ENCODE results near the gene ADARB2.

DNA sequence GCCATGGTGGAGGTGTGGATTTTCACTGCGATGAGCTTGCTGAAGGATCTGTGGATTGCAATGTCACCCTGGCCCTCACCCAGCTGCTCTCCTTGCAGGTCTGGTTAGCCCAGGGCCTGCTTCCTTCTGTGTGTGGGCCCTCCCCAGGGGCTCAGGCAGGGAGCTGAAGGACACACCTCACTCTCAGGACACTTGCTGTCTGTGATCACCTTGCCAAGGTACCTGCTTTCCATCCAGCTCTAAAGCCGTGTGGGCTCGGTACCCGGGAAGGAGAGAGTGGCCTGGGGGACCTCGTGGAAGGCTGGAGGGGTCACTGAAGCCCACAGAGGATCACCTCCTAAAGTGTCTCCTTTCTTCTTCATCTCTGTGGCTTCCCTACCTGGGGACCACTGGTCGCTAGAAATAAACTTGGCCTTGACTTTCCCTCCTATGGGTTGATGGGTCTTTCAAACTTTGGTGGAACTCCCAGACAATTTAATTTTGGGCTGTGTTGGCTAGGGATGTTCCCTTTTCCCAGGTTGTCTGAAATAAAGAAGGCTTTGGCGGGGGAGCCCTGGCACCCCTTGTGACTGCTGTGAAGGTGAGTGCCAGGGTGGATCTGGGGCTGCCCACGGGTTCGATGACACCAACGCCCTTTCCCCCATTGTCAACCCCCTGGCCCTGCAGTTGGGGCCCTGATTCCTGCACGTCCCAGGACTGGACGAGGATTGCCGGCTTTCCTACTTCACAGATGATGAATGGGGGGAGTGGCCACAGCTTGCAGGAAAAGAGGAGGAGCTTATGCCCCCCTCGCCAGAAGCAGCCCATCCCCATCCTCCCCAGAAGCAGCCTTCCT is 331.0 kb downstream of the ADARB2 start:
- TF ChIP-seq, protein P1, sequence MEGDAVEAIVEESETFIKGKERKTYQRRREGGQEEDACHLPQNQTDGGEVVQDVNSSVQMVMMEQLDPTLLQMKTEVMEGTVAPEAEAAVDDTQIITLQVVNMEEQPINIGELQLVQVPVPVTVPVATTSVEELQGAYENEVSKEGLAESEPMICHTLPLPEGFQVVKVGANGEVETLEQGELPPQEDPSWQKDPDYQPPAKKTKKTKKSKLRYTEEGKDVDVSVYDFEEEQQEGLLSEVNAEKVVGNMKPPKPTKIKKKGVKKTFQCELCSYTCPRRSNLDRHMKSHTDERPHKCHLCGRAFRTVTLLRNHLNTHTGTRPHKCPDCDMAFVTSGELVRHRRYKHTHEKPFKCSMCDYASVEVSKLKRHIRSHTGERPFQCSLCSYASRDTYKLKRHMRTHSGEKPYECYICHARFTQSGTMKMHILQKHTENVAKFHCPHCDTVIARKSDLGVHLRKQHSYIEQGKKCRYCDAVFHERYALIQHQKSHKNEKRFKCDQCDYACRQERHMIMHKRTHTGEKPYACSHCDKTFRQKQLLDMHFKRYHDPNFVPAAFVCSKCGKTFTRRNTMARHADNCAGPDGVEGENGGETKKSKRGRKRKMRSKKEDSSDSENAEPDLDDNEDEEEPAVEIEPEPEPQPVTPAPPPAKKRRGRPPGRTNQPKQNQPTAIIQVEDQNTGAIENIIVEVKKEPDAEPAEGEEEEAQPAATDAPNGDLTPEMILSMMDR (IDR thresholded peaks at IDR 0.05; ENCODE audit: low read depth, low read length, poor library complexity, severe bottlenecking) = no peak
- TF ChIP-seq EZH2phosphoT487 (IDR thresholded peaks at IDR 0.05; ENCODE audit: borderline replicate concordance, low read length) = no peak

Data from DOHH2 (cell line).